NCI-H510A treated with DMSO at 0.1 percent for 48 hours (cell line): ENCODE data around the gene ACTG2.
A peak's percentile ranks its signal among the peaks of the same experiment; 100 is the strongest.
"Not testable (repeated sequence)": the region's sequence is repeated elsewhere in the genome, so short reads cannot be mapped to it uniquely, and the experiment has no call there.

Experiments used
- DNase-seq: peaks from one replicate; lab custom pipeline; 2025; lab: John Stamatoyannopoulos, UW

Gene ACTG2

GRCh38 chr2:73893764-73894474, 1.1 kb downstream of the ACTG2 start:
- DNase-seq, result no peak

DNA sequence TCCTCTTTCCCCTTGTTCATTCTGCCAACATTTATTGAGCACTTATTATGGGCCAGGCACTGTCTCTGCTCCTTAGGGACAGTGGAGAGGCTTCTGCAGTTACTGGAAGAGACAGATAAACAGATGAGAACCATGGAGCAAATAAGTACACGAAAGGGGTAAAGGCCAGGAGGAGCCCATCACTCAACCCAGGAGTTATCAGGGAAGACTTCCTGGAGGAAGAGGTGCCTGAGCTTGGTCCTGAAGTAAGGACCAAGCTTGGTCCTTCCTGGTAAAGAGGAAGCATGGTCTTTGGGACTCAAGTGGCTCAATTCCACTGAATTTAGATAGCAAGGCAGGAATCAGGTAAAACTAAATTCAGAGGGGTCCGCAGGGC, 1.7 kb downstream of the ACTG2 start:
- DNase-seq, result no peak

- no peak for DNase-seq
These were observed 2.1 kb downstream of the ACTG2 start for GRCh38 chr2:73894877-73895276.

GRCh38 chr2:73895473-73895872, 2.7 kb downstream of the ACTG2 start:
- DNase-seq, result no peak

DNA sequence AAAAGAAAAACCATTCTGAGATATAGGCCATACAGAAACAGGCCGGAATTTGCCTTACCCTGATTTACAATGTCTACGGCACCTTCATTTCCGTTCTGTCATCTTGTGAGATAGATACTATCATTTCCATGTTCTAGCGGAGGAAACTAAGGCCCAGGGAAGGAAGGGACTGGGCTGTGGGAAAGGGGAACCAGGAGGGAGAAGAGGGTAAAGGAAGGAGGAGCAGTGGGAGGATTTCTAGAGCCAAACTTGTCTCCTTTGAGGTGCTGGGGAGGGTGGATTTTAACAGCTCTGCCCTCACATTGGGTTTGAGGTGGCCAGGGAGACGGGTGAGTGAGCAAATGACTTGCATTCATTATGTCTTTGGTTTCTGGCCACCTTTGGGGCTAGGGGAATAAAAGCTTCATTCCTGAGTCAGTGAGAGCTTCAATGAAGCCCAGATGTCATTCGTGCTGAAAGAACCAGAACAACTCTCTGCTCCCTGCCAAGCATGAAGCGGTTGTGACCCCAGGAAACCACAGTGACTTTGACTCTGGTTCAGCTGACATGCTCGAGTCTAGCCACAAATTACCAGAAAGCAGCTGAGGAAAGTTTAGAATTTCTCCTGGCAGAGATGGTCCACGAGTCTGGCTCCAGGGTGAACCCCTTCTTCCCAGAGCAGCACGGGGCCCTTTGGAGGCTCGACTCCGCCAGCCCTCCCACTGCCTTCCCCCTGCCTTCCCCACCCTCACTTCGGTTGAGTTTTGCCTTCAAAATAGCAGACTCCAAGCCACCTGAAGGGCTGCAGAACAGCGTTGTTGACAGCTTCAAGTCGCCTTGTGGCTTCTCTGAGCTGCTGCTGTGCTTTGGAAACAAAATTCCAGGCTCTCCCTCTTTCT, 3.8 kb downstream of the ACTG2 start:
- no peak for DNase-seq

DNA sequence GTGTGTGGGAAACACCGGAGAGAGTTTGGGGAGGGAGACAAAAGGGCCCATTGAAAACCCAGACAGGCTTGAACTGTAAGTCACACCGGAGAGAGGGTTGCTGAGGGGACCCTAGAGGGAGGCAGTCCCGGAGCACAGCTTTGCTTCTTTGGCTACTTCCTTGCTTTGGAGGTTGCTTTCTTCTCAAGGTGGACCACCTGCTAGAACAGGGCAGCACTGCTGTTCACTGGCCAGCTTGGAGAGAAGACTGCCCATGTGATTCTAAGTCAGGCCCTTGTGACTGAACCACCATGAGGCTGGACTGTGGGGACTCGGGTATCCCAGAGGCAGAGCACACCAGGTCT, 4.4 kb downstream of the ACTG2 start:
- no peak for DNase-seq

DNA sequence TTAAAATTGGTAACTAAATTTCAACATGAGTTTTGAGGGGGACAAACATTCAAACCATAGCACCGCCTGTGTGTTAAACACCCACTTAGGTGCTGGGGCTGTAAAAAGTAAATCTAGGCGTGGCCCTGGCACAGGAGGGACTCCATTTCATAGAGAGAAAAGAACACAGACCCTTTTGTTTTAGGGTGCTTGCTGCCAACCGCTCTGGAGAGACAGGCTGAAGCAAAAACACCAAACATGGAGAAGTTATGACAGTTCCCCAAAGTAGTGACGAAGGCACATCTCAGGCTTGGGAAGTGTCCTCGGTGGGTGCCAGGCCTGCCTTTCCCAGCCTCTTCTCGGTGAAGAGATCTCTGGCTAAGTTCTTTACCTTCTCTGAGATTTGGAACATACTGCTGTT, 5.1 kb downstream of the ACTG2 start:
- no peak for DNase-seq

DNA sequence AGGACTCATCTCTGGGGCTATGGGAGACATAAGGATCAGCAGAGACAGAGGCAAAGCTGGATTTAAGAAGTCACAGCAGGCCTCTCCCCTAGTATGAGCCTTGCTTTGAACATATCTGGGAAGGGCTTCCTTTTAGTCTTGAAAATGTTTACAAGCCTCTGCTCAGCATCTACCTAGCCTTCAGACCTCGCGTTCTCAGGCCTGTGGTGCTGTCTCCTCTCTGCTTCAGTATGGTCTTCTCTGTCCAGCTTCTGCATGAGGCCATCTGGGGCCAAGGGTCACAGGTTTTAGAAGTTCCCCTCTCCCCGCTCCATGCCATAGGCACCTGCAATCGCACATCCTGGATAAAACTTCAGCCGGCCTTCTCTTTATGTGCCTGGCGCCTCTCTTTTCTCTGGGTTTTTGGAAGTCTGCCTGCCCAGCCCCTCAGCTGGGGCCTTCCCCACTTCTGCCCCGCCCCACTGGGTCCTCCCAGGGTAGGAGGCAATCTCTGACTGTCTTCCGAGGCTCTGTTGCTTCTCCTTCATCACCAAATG, 7.1 kb downstream of the ACTG2 start:
- no peak for DNase-seq

DNA sequence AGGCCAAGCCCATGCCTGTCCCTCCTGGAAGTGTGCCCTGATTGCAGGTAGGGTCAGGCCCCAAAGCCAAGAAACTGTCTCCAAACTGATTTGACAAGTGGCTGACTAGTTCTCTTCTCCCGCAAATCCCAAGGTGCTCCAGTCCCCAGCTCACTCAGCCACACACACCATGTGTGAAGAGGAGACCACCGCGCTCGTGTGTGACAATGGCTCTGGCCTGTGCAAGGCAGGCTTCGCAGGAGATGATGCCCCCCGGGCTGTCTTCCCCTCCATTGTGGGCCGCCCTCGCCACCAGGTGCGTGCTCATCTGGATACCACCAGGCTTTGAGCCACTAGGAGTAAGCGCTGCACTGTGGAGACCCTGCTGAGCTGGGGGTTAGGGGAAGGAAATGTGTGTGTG, 8.3 kb downstream of the ACTG2 start:
- DNase-seq, result no peak

DNA sequence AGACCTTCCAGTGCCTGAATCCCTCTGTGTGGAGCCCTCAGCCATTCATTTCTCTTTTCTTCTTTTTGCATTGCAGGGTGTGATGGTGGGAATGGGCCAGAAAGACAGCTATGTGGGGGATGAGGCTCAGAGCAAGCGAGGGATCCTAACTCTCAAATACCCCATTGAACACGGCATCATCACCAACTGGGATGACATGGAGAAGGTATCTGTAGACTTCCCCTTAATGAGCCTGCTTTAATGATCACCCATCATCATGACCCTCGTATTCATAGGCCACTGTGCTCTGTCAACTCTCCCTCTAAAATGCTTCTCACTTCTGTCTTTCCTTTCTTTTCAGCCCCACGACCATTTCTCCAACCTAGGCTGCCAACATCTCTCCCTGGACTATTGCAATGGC, 9.5 kb downstream of the ACTG2 start:
- no peak for DNase-seq

DNA sequence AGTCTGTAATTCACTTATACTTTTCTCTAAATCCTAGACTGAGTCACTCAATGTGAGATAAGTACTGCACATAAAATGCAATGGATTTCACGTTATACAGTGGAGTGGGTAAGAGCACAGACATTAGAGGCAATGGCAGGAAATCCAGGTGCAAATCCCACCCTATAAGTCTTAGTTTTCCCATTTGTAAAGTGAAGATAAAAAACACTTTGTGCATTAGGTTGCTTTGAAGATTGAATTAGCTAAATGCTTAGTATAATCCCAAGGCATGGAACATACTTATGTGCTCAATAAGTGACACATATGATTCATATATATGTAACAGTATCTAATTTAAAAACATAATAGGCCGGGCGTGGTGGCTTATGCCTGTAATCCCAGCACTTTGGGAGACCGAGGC, 10.5 kb downstream of the ACTG2 start:
- DNase-seq, result no peak

- DNase-seq, result not testable (repeated sequence)
These were observed 11.3 kb downstream of the ACTG2 start for GRCh38 chr2:73903949-73904613.

- no peak for DNase-seq
These were observed 12.1 kb downstream of the ACTG2 start for GRCh38 chr2:73904952-73905351.

DNA sequence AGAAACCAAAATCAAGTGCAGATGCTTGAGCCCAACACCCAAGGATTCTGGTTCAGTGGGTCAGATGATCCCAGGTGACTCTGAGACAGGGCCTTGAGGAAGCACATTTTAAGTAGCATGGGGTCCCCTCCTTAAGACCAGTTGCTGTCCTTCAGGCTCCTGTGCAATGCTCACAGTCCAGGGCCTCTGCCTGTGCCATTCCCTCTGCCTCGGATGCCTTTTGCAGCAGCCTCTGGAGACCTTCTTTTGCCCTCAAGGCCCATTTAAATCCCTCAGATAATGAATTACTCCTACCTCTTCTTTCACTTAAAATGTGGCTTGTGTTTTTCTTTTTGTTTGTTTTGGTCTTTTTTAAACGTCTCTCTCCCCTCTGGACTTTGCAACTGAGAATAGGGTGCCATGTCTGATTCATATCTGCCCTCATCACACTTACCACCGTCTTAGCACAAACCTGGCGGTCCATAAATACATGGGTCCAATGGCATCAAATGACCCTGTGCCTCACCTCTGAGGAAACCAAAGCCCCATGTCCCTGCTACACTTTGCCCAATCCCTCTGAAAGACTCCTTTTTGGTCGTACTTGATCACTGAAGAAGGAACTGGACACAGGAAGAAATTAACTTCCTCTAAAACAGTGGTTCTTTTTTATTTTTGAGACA, 14.2 kb downstream of the ACTG2 start:
- no peak for DNase-seq

DNA sequence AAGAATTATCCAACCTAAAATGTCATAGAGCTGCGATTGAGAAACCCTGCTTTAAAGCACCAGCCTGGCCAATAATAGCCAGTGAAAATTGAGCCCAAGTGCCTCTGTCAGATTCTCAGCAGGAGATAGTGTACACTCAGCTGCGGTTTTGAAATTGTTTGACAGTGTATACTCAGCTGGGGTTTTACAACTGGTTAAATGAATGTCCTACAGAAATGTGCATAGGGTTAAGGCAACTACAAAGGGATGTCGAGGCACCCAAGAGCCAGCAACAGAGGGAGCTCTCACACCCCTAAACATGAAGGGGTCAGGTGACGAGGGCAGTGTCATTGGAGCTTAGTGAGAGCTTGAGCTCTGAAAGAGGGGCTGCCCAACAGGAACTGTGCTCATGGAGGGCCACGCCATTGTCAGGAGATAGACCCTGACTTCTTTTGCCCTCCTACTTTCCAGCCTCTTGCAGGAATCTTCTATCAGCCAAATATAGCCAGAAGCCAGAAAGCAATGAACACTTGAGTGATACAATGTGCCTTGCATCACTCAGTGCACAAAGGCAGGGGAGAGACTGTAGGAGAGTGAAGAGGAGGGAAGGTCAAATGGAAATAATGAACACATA, 15.1 kb downstream of the ACTG2 start:
- DNase-seq, result peak; percentile 86

DNA sequence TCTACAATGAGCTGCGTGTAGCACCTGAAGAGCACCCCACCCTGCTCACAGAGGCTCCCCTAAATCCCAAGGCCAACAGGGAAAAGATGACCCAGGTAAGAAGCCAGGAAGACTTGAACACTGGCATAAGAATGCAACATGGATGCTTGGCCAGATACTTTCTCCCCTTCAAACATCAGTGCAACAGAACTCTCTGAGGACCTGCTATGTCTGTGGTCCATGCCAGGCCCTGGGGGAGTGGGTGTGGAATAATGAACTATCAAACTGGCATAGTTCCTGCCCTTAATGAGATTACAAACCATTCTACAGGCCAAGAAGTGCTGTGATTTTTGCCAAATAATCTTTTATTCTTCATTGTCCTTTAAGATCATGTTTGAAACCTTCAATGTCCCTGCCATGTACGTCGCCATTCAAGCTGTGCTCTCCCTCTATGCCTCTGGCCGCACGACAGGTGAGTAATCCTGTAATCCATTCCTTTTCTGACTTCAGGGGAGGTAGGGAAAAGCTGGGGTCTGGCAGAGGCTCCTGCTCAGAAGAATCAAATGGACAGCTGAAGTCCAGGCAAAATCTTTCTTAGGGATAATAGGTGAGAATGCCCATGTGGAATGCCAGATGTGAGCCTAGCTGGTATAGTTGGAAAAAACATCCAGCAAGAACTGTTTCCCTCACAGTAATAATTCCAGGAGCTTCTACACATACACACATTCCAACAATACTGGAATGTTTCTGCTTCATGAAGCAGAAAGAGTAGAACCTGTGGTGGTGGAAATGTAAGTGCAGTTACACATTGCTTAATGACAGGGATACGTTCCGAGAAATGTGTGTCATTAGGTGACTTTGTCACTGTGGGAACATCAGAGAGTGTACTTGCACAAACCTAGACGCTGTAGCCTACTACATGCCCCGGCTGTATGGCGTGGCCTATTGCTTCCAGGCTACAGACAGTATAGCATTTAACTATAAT, 16.2 kb downstream of the ACTG2 start:
- no peak for DNase-seq

DNA sequence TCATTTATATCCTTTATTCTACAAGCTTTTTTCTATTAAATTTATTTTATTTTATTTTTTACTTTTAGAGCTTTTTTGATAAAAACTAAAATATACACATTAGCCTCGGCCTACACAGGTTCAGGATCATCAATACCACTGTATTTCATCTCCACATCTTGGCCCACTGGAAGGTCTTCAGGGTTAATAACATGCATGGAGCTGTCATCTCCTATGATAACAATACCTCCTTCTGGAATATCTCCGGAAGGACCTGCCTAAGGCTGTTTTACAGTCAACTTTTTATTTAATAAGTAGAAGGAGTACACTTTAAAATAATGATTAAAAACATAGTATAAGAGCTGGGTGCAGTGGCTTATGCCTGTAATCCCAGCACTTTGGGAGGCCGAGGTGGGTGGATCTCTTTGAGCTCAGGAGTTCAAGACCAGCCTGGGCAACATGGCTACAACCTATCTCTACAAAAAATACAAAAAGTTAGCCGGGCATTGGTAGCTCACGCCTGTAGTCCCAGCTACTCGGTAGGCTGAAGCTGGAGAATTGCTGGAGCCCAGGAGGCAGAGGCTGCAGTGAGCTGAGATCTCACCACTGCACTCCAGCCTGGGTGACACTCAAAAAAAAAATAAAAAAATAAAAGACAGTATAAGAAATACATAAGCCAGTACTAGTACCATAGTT, 18.2 kb downstream of the ACTG2 start:
- DNase-seq, result no peak

DNA sequence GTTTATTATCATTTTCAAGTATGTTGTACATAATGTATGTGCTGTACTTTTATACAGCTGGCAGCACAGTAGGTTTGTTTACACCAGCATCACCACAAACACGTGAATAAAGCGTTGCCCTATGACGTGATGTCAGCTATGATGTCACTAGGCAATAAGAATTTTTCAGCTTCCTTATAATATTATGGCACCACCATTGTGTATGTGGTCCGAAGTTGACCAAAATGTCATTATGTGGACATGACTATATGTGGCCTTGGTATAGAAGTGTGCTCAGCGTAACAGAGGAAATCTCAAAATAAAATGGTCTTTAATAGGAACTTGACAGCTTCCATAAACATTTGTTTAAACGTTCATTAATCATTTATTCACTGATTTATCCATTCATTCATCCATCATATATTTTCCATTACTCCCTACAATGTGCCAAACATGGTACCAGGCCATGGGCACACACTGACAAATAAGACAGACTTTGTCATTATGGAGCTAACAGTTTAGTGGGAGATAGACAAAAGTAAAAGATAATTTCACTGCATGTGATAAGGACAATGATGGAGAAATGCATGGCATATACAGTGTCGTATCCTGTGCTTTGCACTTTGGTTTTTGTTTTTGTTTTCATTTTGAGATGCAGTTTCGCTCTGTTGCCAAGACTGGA, 18.9 kb downstream of the ACTG2 start:
- no peak for DNase-seq

DNA sequence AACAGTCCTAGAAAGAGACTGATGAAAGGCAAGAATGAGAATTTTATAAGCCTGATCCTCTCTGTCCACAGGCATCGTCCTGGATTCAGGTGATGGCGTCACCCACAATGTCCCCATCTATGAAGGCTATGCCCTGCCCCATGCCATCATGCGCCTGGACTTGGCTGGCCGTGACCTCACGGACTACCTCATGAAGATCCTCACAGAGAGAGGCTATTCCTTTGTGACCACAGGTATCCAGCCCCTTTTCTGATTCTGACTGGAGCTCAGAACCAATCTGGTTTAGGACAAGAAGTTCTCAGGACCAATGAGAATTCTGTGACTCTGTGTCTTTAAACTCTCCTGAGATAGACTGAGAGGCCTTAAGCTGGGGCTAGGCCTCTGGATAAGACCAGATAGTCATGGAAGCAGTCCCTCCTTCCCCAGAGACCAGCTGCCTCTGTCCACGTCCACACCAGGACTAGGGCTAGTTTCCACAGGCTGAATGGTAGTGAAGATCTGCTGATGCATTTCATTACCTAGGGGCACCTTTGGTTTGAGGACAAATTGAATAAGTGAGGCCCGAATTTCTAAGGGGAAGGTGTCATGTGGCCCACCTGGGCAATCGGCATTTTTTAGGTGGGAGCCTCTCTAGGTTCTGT, 20.7 kb downstream of the ACTG2 start:
- DNase-seq, result no peak
